IMR-90 (cell line): ENCODE data around the gene PDIA4. TPM values are rescaled to one million over a fixed set of nuclear protein-coding genes. Genes with fewer than 3 reads are reported as not detected.

Source experiments
- ATAC-seq: fragments of 200-7000 bp; cut with Tn5 transposase; 2 replicates; pipeline ENCODE4 v1.9.1; 2020; ENCODE audit warnings: low read depth, mild to moderate bottlenecking, moderate library complexity
- BruUV-seq: library from RNA; stranded (reverse); fragments of 400-500 nt; replicated peaks from 2 replicates; lab custom pipeline; 2021; lab: Mats Ljungman, UMichigan
- CTCF ChIA-PET: fragments of 300-600 bp; formaldehyde crosslinking; extraction: SDS; loops from one replicate; lab custom pipeline; 2021; ENCODE audit warnings: antibody characterized with exemption; lab: Yijun Ruan, JAX
- POLR2A ChIA-PET: fragments of 300-600 bp; sonication (Branson Sonifier 250); formaldehyde crosslinking; loops from one replicate; lab custom pipeline; 2022; ENCODE audit warnings: antibody characterized with exemption; ENCODE audit not compliant: unreplicated experiment; lab: Charles Lee
- DNase-seq: peaks from one replicate; pipeline ENCODE4 v3.0.0; 2013
- H2AFZ ChIP-seq: replicated peaks from 2 replicates; pipeline ENCODE3; 2013; ENCODE audit warnings: low read length, mild to moderate bottlenecking; ENCODE audit not compliant: poor library complexity
- H2AK5ac ChIP-seq: 2 replicates; pipeline ENCODE4 v1.6.1; 2013; ENCODE audit warnings: low read depth, low read length, inconsistent platforms
- H2AK9ac ChIP-seq: replicated peaks from 2 replicates; pipeline ENCODE3; 2013; ENCODE audit warnings: mild to moderate bottlenecking, low read depth, low read length, moderate library complexity; ENCODE audit not compliant: poor library complexity
- H2BK120ac ChIP-seq: 2 replicates; pipeline ENCODE4 v1.6.1; 2013; ENCODE audit warnings: low read depth, low read length, inconsistent platforms
- H2BK15ac ChIP-seq: 3 replicates; pipeline ENCODE4 v1.6.1; 2013; ENCODE audit warnings: low read depth, low read length, inconsistent platforms
- H2BK20ac ChIP-seq: 2 replicates; pipeline ENCODE4 v1.6.1; 2013; ENCODE audit warnings: low read depth, mild to moderate bottlenecking, inconsistent platforms, low read length, moderate library complexity
- H2BK5ac ChIP-seq: 2 replicates; pipeline ENCODE4 v1.6.1; 2013; ENCODE audit warnings: mild to moderate bottlenecking, low read depth, low read length, inconsistent platforms; ENCODE audit not compliant: poor library complexity, severe bottlenecking
- H3K14ac ChIP-seq: replicated peaks from 2 replicates; pipeline ENCODE4 v1.6.1; 2013; ENCODE audit warnings: low read depth, low read length, inconsistent platforms
- H3K18ac ChIP-seq: 2 replicates; pipeline ENCODE4 v1.6.1; 2013; ENCODE audit warnings: low read depth, low read length, control low read depth
- H3K23ac ChIP-seq: 2 replicates; pipeline ENCODE4 v1.6.1; 2013; ENCODE audit warnings: low read depth, low read length, inconsistent platforms
- H3K27ac ChIP-seq: 2 replicates; pipeline ENCODE4 v1.5.1; 2013; ENCODE audit warnings: mild to moderate bottlenecking, control low read depth, low read length; ENCODE audit not compliant: insufficient read depth
- H3K27me3 ChIP-seq: 2 replicates; pipeline ENCODE4 v1.6.1; 2013; ENCODE audit warnings: low read length; ENCODE audit not compliant: control insufficient read depth, insufficient read depth
- H3K36me3 ChIP-seq: 2 replicates; pipeline ENCODE4 v1.6.1; 2013; ENCODE audit warnings: low read length, mixed read lengths; ENCODE audit not compliant: control insufficient read depth, insufficient read depth
- H3K4ac ChIP-seq: 2 replicates; pipeline ENCODE4 v1.6.1; 2013; ENCODE audit warnings: low read depth, low read length, inconsistent platforms
- H3K4me1 ChIP-seq: 2 replicates; pipeline ENCODE4 v1.6.1; 2013; ENCODE audit warnings: low read length, mixed read lengths; ENCODE audit not compliant: control insufficient read depth, insufficient read depth
- H3K4me2 ChIP-seq: 2 replicates; pipeline ENCODE4 v1.6.1; 2013; ENCODE audit warnings: low read depth, mild to moderate bottlenecking, control low read depth, low read length, moderate library complexity
- H3K4me3 ChIP-seq: 2 replicates; pipeline ENCODE4 v1.5.1; 2013; ENCODE audit warnings: low read depth, mild to moderate bottlenecking, control low read depth, low read length, moderate library complexity; ENCODE audit not compliant: insufficient read depth
- H3K56ac ChIP-seq: 2 replicates; pipeline ENCODE4 v1.6.1; 2013; ENCODE audit warnings: low read length, inconsistent platforms; ENCODE audit not compliant: insufficient read depth; ENCODE audit errors: extremely low read depth
- H3K79me1 ChIP-seq, 2 experiments: 2 replicates each; pipeline ENCODE4 v1.6.1; 2013; ENCODE audit warnings: low read length in 2 of 2, inconsistent platforms in 1 of 2, low read depth in 1 of 2
- H3K9ac ChIP-seq: 2 replicates; pipeline ENCODE4 v1.6.1; 2013; ENCODE audit warnings: low read depth, low read length, control low read depth
- H3K9me1 ChIP-seq: 2 replicates; pipeline ENCODE4 v1.6.1; 2013; ENCODE audit warnings: low read length, inconsistent platforms; ENCODE audit not compliant: insufficient read depth
- H3K9me3 ChIP-seq: 2 replicates; pipeline ENCODE4 v1.6.1; 2013; ENCODE audit warnings: low read length; ENCODE audit not compliant: control insufficient read depth, insufficient read depth
- H4K20me1 ChIP-seq: 2 replicates; pipeline ENCODE4 v1.6.1; 2013; ENCODE audit warnings: low read length, inconsistent platforms; ENCODE audit not compliant: insufficient read depth
- H4K5ac ChIP-seq: 2 replicates; pipeline ENCODE4 v1.6.1; 2013; ENCODE audit warnings: mild to moderate bottlenecking, low read depth, low read length, control low read depth
- H4K8ac ChIP-seq, 2 experiments: 2 replicates each; pipeline ENCODE4 v1.6.1; 2013; ENCODE audit warnings: low read depth in 2 of 2, low read length in 2 of 2, control low read depth in 1 of 2, inconsistent platforms in 1 of 2
- H4K91ac ChIP-seq: 2 replicates; pipeline ENCODE4 v1.6.1; 2013; ENCODE audit warnings: low read depth, low read length, inconsistent platforms; ENCODE audit not compliant: insufficient read depth
- BHLHE40 ChIP-seq: fragments of 150-350 bp; IDR thresholded peaks from 2 replicates; pipeline ENCODE4 v1.6.1; 2016; ENCODE audit warnings: mild to moderate bottlenecking, low read depth, low read length
- CEBPB ChIP-seq: IDR thresholded peaks from 2 replicates; pipeline ENCODE4 v1.6.1; 2012; ENCODE audit warnings: low read depth, low read length, improper control_type of control experiment
- CHD1 ChIP-seq: IDR thresholded peaks from 2 replicates; pipeline ENCODE4 v1.6.1; 2012; ENCODE audit warnings: low read depth, low read length, improper control_type of control experiment
- FOS ChIP-seq: fragments of 150-350 bp; IDR thresholded peaks from 2 replicates; pipeline ENCODE4 v1.6.1; 2016; ENCODE audit warnings: low read depth, low read length
- MAFK ChIP-seq: IDR thresholded peaks from 2 replicates; pipeline ENCODE4 v1.6.1; 2012; ENCODE audit warnings: low read depth, low read length, improper control_type of control experiment
- MAZ ChIP-seq: IDR thresholded peaks from 2 replicates; pipeline ENCODE4 v1.6.1; 2012; ENCODE audit warnings: low read depth, mild to moderate bottlenecking, low read length, improper control_type of control experiment, moderate library complexity, borderline replicate concordance
- MXI1 ChIP-seq: IDR thresholded peaks from 2 replicates; pipeline ENCODE4 v1.6.1; 2012; ENCODE audit warnings: low read depth, mild to moderate bottlenecking, low read length, moderate library complexity, borderline replicate concordance
- NFE2L2 ChIP-seq: fragments of 150-350 bp; IDR thresholded peaks from 2 replicates; pipeline ENCODE4 v1.6.1; 2016; ENCODE audit warnings: low read depth, mild to moderate bottlenecking, low read length
- POLR2A ChIP-seq: IDR thresholded peaks from 2 replicates; pipeline ENCODE4 v1.6.1; 2012; ENCODE audit warnings: mild to moderate bottlenecking, low read depth, low read length
- RAD21 ChIP-seq: IDR thresholded peaks from 2 replicates; pipeline ENCODE4 v1.6.1; 2012; ENCODE audit warnings: low read length, improper control_type of control experiment
- RCOR1 ChIP-seq: IDR thresholded peaks from 2 replicates; pipeline ENCODE4 v1.6.1; 2012; ENCODE audit warnings: mild to moderate bottlenecking, low read length, improper control_type of control experiment; ENCODE audit not compliant: insufficient replicate concordance
- RFX5 ChIP-seq: IDR thresholded peaks from 2 replicates; pipeline ENCODE4 v1.8.0; 2012; ENCODE audit warnings: low read depth, mild to moderate bottlenecking, low read length, moderate library complexity
- SMC3 ChIP-seq: fragments of 150-350 bp; IDR thresholded peaks from 2 replicates; pipeline ENCODE4 v1.6.1; 2016; ENCODE audit warnings: low read depth, mild to moderate bottlenecking, antibody characterized with exemption, low read length, moderate library complexity
- USF2 ChIP-seq: fragments of 150-350 bp; IDR thresholded peaks from 2 replicates; pipeline ENCODE4 v1.6.1; 2017; ENCODE audit warnings: mild to moderate bottlenecking, antibody characterized with exemption, low read length, low read depth
- WGBS, 2 experiments: methylation state at CpG; one replicate each; pipeline versions ENCODE4 v1.1.5 to v1.1.7; 2013; ENCODE audit warnings: missing lambda C conversion rate in 2 of 2; ENCODE audit not compliant: insufficient read length in 1 of 2; ENCODE audit errors: extremely low coverage in 2 of 2; 5-methylcytosine and 5-hydroxymethylcytosine counted together
- dilution Hi-C: fragments of 300-500 bp; cut with HindIII; formaldehyde crosslinking; loops from one replicate; pipeline ENCODE4 v1.14.3; 2018; ENCODE audit warnings: low sequenced_read_pairs; ENCODE audit not compliant: unreplicated experiment
- in situ Hi-C: fragments of 300-500 bp; cut with MboI; formaldehyde crosslinking; loops from 3 replicates; pipeline ENCODE4 v1.14.3; 2019; ENCODE audit warnings: low sequenced_read_pairs, inconsistent platforms, mixed read lengths
- intact Hi-C: fragments of 100-400 bp; cut with micrococcal nuclease; formaldehyde crosslinking; loops from 2 replicates; pipeline ENCODE4 v1.10.0; 2022
- polyA plus RNA-seq, 3 experiments: library from polyadenylated mRNA; depleted of rRNA; stranded (reverse); fragments of >200 nt; gene quantifications; 2 replicates each; pipeline ENCODE4 v1.2.3, GENCODE V29; 2012; ENCODE audit warnings: low replicate concordance in 1 of 3
- total RNA-seq: library from RNA; depleted of rRNA; stranded (reverse); fragments of >200 nt; gene quantifications from 2 replicates; pipeline ENCODE4 v1.2.3, GENCODE V29; 2012
- TF ChIP-seq, protein P1 (sequence below): conservative IDR thresholded peaks from 2 replicates; pipeline ENCODE4 v1.5.1; 2012; ENCODE audit warnings: mild to moderate bottlenecking, low read depth, low read length, improper control_type of control experiment
- TF ChIP-seq, protein P2 (sequence below): fragments of 150-350 bp; IDR thresholded peaks from 2 replicates; pipeline ENCODE4 v1.6.1; 2016; ENCODE audit warnings: low read depth, mild to moderate bottlenecking, low read length, moderate library complexity, borderline replicate concordance

PDIA4 gene
- total and polyA plus RNA-seq, 2 of the 4 experiments (the other 2 are of a cell fraction): 241 to 304 TPM

DNA sequence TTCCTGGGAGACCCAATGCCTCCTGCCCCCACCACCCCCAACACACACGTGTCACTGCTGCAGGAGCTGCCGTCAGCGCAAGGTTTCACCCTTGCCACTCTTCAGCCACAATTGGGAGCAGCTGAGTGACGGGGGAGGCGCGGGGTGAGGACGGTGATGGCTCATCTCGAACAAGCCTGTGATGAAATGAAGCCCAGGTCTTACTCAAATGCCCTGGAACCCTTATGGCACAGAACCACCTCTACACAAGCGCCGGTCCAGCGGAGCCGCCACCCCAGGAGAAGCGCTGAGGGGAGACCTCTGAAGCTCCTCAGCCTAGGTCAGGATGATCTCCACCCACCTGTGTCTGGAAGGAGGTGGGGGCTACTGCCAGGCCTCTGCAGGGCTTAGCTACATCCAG, 25.7 kb downstream of the PDIA4 start:
- TF ChIP-seq POLR2A (no peak), RCOR1 (no peak), CHD1 (no peak), CEBPB (no peak), SMC3 (no peak), NFE2L2 (no peak), RFX5 (no peak), MAZ (no peak), FOS (no peak), MAFK (no peak), USF2 (no peak), BHLHE40 (no peak), MXI1 (no peak), RAD21 (no peak)
- TF ChIP-seq, protein P1, sequence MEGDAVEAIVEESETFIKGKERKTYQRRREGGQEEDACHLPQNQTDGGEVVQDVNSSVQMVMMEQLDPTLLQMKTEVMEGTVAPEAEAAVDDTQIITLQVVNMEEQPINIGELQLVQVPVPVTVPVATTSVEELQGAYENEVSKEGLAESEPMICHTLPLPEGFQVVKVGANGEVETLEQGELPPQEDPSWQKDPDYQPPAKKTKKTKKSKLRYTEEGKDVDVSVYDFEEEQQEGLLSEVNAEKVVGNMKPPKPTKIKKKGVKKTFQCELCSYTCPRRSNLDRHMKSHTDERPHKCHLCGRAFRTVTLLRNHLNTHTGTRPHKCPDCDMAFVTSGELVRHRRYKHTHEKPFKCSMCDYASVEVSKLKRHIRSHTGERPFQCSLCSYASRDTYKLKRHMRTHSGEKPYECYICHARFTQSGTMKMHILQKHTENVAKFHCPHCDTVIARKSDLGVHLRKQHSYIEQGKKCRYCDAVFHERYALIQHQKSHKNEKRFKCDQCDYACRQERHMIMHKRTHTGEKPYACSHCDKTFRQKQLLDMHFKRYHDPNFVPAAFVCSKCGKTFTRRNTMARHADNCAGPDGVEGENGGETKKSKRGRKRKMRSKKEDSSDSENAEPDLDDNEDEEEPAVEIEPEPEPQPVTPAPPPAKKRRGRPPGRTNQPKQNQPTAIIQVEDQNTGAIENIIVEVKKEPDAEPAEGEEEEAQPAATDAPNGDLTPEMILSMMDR: no peak
- TF ChIP-seq, protein P2, sequence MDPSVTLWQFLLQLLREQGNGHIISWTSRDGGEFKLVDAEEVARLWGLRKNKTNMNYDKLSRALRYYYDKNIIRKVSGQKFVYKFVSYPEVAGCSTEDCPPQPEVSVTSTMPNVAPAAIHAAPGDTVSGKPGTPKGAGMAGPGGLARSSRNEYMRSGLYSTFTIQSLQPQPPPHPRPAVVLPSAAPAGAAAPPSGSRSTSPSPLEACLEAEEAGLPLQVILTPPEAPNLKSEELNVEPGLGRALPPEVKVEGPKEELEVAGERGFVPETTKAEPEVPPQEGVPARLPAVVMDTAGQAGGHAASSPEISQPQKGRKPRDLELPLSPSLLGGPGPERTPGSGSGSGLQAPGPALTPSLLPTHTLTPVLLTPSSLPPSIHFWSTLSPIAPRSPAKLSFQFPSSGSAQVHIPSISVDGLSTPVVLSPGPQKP: no peak
- BruUV-seq: no TSS peak

More for the DNA sequence above, 25.7 kb downstream of the PDIA4 start:
- ChIA-PET CTCF (interaction anchor here (0.6 kb wide), 1 partner anchor 27 kb away, joined by 3 read pairs; no protein-coding TSS in a partner anchor), POLR2A (no interaction called here)
- no peaks in the 10 kb centered on the region for H3K9me3 ChIP-seq
- no peak overlapping the region for H3K56ac ChIP-seq
- H2BK15ac ChIP-seq: no peak overlapping the region
- no peak overlapping the region for H3K4ac ChIP-seq
- H3K4me1 ChIP-seq: no peaks in the 10 kb centered on the region
- H2BK20ac ChIP-seq: no peak overlapping the region
- peak overlapping the region; percentile 16 for H2AK9ac ChIP-seq
- H3K4me2 ChIP-seq: no peak overlapping the region
- H3K14ac ChIP-seq: no peak overlapping the region
- H3K23ac ChIP-seq: no peak overlapping the region
- peaks cover 32% of the 10 kb centered on the region for H3K36me3 ChIP-seq
- H4K8ac ChIP-seq: no peak overlapping the region
- intact Hi-C loops (no loop called here), dilution Hi-C loops (no loop called here), in situ Hi-C loops (no loop called here)
- H4K5ac ChIP-seq: no peak overlapping the region
- H4K91ac ChIP-seq: no peak overlapping the region
- no peak overlapping the region for H3K9ac ChIP-seq
- no peak overlapping the region for H3K27ac ChIP-seq
- H3K4me3 ChIP-seq: no peak overlapping the region
- no peaks in the 10 kb centered on the region; the same call in 1 of the 2 replicates for H4K20me1 ChIP-seq
- 100% methylated on average over 2 of the region's 13 CpGs; no CpG with 5 or more reads in 1 of the 2 experiments for WGBS, 2 experiments
- H3K18ac ChIP-seq: no peak overlapping the region
- no peak overlapping the region for H2AK5ac ChIP-seq
- DNase-seq (no peak), ATAC-seq (no peak)
- no peak overlapping the region for H2AFZ ChIP-seq
- H2BK120ac ChIP-seq: no peak overlapping the region
- H3K9me1 ChIP-seq: no peaks in the 10 kb centered on the region
- H2BK5ac ChIP-seq: no peak overlapping the region
- no peaks in the 10 kb centered on the region for H3K27me3 ChIP-seq
- H3K79me1 ChIP-seq: peaks cover 0 to 7% of the 10 kb centered on the region in 2 experiments; a peak in 1 of 4 replicates
